OCI-LY1 (cell line): ENCODE measurements around the gene ADAMTS3.

ENCODE experiments used
- EZH2 ChIP-seq: fragments of 200-600 bp; sonication (generic), shearing (Covaris generic); IDR thresholded peaks from 2 replicates; pipeline ENCODE4 v1.8.0; 2017; ENCODE audit warnings: borderline replicate concordance, mixed run types, mild to moderate bottlenecking, antibody characterized with exemption, low read length, moderate library complexity, mixed read lengths
- TF ChIP-seq, protein P1 (sequence below): fragments of 200-600 bp; sonication (generic), shearing (Covaris generic); IDR thresholded peaks from 2 replicates; pipeline ENCODE4 v1.5.1; 2017; ENCODE audit warnings: mild to moderate bottlenecking, antibody characterized with exemption, low read length, moderate library complexity, mixed read lengths

DNA sequence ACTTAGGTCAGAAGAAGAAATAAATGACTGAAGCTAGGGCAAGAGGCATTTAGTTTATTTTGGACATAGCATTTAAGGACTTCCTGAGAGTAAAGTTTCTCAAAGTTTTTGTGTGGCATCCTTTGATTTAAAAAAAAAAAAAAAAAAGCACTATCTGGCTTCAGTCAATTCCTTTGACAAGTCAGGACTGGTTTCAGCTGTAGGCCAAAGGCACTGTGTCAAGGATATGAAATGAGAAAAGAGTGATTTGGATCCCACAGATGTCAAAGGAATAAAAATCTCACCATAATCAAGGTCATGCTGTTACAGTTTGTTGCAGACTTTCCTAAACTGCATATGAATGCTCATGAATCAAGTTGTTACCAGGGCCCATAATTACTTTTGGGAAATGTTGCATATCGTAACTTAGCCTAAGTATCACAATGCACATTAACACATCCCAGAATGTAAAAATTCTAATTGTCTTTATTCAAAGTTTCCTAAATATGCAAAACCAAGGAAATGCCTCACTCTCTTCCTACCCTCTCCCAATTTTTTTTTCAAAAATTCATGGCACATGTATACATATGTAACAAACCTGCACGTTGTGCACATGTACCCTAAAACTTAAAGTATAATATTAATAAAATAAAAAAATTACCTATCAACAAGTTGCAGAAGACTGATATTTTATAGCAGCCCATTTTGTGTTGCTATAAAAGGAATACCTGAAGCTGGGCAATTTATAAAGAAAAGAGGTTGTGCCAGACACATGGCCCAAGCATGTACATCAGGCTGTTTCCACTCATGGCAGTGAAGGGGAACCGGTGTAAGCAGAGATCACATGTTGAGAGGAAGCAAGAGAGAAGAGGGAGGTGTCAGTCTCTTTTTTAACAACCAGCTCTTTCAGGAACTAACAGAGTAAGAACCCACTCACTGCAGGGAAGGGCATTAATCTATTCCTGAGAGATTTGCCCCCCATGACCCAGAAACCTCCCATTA lies 33.7 kb upstream of the ADAMTS3 start:
- no peak for TF ChIP-seq EZH2
- TF ChIP-seq, protein P1, sequence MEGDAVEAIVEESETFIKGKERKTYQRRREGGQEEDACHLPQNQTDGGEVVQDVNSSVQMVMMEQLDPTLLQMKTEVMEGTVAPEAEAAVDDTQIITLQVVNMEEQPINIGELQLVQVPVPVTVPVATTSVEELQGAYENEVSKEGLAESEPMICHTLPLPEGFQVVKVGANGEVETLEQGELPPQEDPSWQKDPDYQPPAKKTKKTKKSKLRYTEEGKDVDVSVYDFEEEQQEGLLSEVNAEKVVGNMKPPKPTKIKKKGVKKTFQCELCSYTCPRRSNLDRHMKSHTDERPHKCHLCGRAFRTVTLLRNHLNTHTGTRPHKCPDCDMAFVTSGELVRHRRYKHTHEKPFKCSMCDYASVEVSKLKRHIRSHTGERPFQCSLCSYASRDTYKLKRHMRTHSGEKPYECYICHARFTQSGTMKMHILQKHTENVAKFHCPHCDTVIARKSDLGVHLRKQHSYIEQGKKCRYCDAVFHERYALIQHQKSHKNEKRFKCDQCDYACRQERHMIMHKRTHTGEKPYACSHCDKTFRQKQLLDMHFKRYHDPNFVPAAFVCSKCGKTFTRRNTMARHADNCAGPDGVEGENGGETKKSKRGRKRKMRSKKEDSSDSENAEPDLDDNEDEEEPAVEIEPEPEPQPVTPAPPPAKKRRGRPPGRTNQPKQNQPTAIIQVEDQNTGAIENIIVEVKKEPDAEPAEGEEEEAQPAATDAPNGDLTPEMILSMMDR: no peak
